Measurements from ENCODE around the gene RBM8A.

- no peak for TF ChIP-seq CTCF (IDR thresholded peaks at IDR 0.05)
- TF ChIP-seq POLR2A (IDR thresholded peaks at IDR 0.05): no peak
Measured at GRCh38 chr1:145959957-145960467, 32.7 kb upstream of the RBM8A start.

All from uterus (tissue), 2 donors.